Neuronal stem cell (in vitro differentiated cells): ENCODE data around the gene WHAMM.

ENCODE experiments used
- DNase-seq: peaks from one replicate; pipeline ENCODE4 v3.0.0-alpha.2; 2013; ENCODE audit warnings: low spot score
- H2AFZ ChIP-seq: one replicate; pipeline ENCODE4 v1.6.1; 2013; ENCODE audit warnings: mild to moderate bottlenecking, low read length, inconsistent platforms
- H2AK5ac ChIP-seq: 2 replicates; pipeline ENCODE4 v1.6.1; 2013; ENCODE audit warnings: low read depth, mild to moderate bottlenecking, inconsistent platforms, low read length, moderate library complexity, mixed read lengths
- H2BK120ac ChIP-seq: 2 replicates; pipeline ENCODE4 v1.6.1; 2013; ENCODE audit warnings: low read depth, mild to moderate bottlenecking, inconsistent platforms, low read length, moderate library complexity, mixed read lengths
- H2BK12ac ChIP-seq: one replicate; pipeline ENCODE4 v1.6.1; 2013; ENCODE audit warnings: low read length, inconsistent platforms
- H2BK15ac ChIP-seq: 2 replicates; pipeline ENCODE4 v1.6.1; 2013; ENCODE audit warnings: mild to moderate bottlenecking, low read length, inconsistent platforms, mixed read lengths
- H2BK5ac ChIP-seq: one replicate; pipeline ENCODE4 v1.6.1; 2013; ENCODE audit warnings: inconsistent platforms, mild to moderate bottlenecking, low read length, moderate library complexity
- H3K14ac ChIP-seq: one replicate; pipeline ENCODE4 v1.6.1; 2013; ENCODE audit warnings: low read length, inconsistent platforms
- H3K18ac ChIP-seq: 2 replicates; pipeline ENCODE4 v1.6.1; 2013; ENCODE audit warnings: low read length, inconsistent platforms
- H3K23ac ChIP-seq: 2 replicates; pipeline ENCODE4 v1.6.1; 2013; ENCODE audit warnings: low read depth, mild to moderate bottlenecking, mixed read lengths, low read length, inconsistent platforms; ENCODE audit not compliant: poor library complexity
- H3K27ac ChIP-seq: replicated peaks from 3 replicates; pipeline ENCODE4 v1.5.1; 2013; ENCODE audit warnings: low read length, inconsistent platforms
- H3K27me3 ChIP-seq, 3 experiments: 2 replicates each; pipeline ENCODE4 v1.6.1; 2013; ENCODE audit warnings: low read length in 3 of 3, mild to moderate bottlenecking in 2 of 3, inconsistent platforms in 1 of 3, low read depth in 1 of 3, mixed read lengths in 1 of 3, moderate library complexity in 1 of 3; ENCODE audit not compliant: control insufficient read depth in 3 of 3, insufficient read depth in 3 of 3
- H3K36me3 ChIP-seq, 2 donors: replicated peaks in 1 of 2; 2 replicates each; pipeline ENCODE4 v1.6.1; 2013; ENCODE audit warnings: low read length in 2 of 2; ENCODE audit not compliant: control insufficient read depth in 2 of 2, insufficient read depth in 2 of 2
- H3K4ac ChIP-seq: 2 replicates; pipeline ENCODE4 v1.6.1; 2013; ENCODE audit warnings: inconsistent platforms, mild to moderate bottlenecking, low read length, moderate library complexity
- H3K4me1 ChIP-seq, 2 donors: 1 replicate in 1 of 2; 2 replicates in 1 of 2; pipeline ENCODE4 v1.6.1; 2013; ENCODE audit warnings: low read length in 2 of 2, low read depth in 1 of 2; ENCODE audit not compliant: control insufficient read depth in 2 of 2, insufficient read depth in 1 of 2
- H3K4me2 ChIP-seq: one replicate; pipeline ENCODE4 v1.6.1; 2013; ENCODE audit warnings: mild to moderate bottlenecking, low read length, inconsistent platforms; ENCODE audit not compliant: insufficient read depth, poor library complexity, severe bottlenecking
- H3K4me3 ChIP-seq, 2 donors: 2 replicates each; pipeline ENCODE4 v1.5.1; 2013; ENCODE audit warnings: low read length in 2 of 2, mild to moderate bottlenecking in 2 of 2, inconsistent platforms in 1 of 2, moderate library complexity in 1 of 2
- H3K79me1 ChIP-seq: one replicate; pipeline ENCODE4 v1.6.1; 2013; ENCODE audit warnings: low read depth, mild to moderate bottlenecking, inconsistent platforms, low read length, moderate library complexity
- H3K9ac ChIP-seq: one replicate; pipeline ENCODE4 v1.6.1; 2013; ENCODE audit warnings: mild to moderate bottlenecking, low read depth, low read length, inconsistent platforms; ENCODE audit not compliant: poor library complexity
- H3K9me3 ChIP-seq, 2 donors: replicated peaks in 1 of 2; 2 replicates each; pipeline versions ENCODE3 to v1.6.1; 2013; ENCODE audit warnings: low read length in 2 of 2, mild to moderate bottlenecking in 2 of 2, inconsistent platforms in 1 of 2, low read depth in 1 of 2, mixed read lengths in 1 of 2, moderate library complexity in 1 of 2; ENCODE audit not compliant: control insufficient read depth in 2 of 2, insufficient read depth in 1 of 2
- H4K8ac ChIP-seq: one replicate; pipeline ENCODE4 v1.6.1; 2013; ENCODE audit warnings: low read depth, mild to moderate bottlenecking, inconsistent platforms, low read length, moderate library complexity
- H4K91ac ChIP-seq: one replicate; pipeline ENCODE4 v1.6.1; 2013; ENCODE audit warnings: low read length, low read depth, mild to moderate bottlenecking, inconsistent platforms; ENCODE audit not compliant: poor library complexity
- WGBS, 2 donors: extraction: QIAGEN DNeasy Blood & Tissue Kit; methylation state at CpG; one replicate each; pipeline ENCODE4 v1.1.7; 2013; ENCODE audit warnings: missing lambda C conversion rate in 2 of 2, mixed read lengths in 1 of 2; ENCODE audit not compliant: insufficient read length in 2 of 2, insufficient replicate concordance in 1 of 2; ENCODE audit errors: extremely low coverage in 2 of 2; 5-methylcytosine and 5-hydroxymethylcytosine counted together

WHAMM gene

GRCh38 chr15:82881747-82882146 is 72.3 kb downstream of the WHAMM start:
- Histone ChIP-seq H3K9me3 (no peaks in the 10 kb centered on the region), H2BK12ac (no peak overlapping the region), H2BK5ac (no peak overlapping the region), H3K4me1 (no peaks in the 10 kb centered on the region), H4K8ac (no peak overlapping the region), H3K14ac (no peak overlapping the region), H3K36me3 (no peaks in the 10 kb centered on the region), H3K27me3 (no peaks in the 10 kb centered on the region), H2BK15ac (no peak overlapping the region), H3K27ac (no peak overlapping the region), H4K91ac (no peak overlapping the region), H3K4ac (no peak overlapping the region), H3K4me3 (no peak overlapping the region), H3K9ac (no peak overlapping the region), H2BK120ac (no peak overlapping the region), H2AFZ (no peak overlapping the region), H3K79me1 (no peaks in the 10 kb centered on the region), H3K23ac (no peak overlapping the region), H3K18ac (no peak overlapping the region), H3K4me2 (no peak overlapping the region), H2AK5ac (no peak overlapping the region)
- no CpG with 5 or more reads among the region's 2 CpGs for WGBS, 2 donors
- DNase-seq, result no peak

GRCh38 chr15:82882273-82882928 is 73.0 kb downstream of the WHAMM start:
- no peak overlapping the region for H3K4me3 ChIP-seq
- no peak overlapping the region for H2BK12ac ChIP-seq
- H2BK15ac ChIP-seq, result no peak overlapping the region
- H3K27me3 ChIP-seq, result no peaks in the 10 kb centered on the region
- H3K4ac ChIP-seq, result no peak overlapping the region
- no peak overlapping the region for H2BK120ac ChIP-seq
- no peak overlapping the region for H2AFZ ChIP-seq
- H3K27ac ChIP-seq, result no peak overlapping the region
- no peak overlapping the region for H2AK5ac ChIP-seq
- no peak overlapping the region for H3K4me2 ChIP-seq
- no peak overlapping the region for H4K91ac ChIP-seq
- WGBS, 2 donors, result no CpG with 5 or more reads among the region's 5 CpGs
- H2BK5ac ChIP-seq, result no peak overlapping the region
- H3K18ac ChIP-seq, result no peak overlapping the region
- no peaks in the 10 kb centered on the region for H3K36me3 ChIP-seq
- no peak overlapping the region for H3K14ac ChIP-seq
- no peaks in the 10 kb centered on the region for H3K9me3 ChIP-seq
- H3K79me1 ChIP-seq, result no peaks in the 10 kb centered on the region
- no peak overlapping the region for H4K8ac ChIP-seq
- no peak overlapping the region for H3K9ac ChIP-seq
- no peak for DNase-seq
- H3K4me1 ChIP-seq, result no peaks in the 10 kb centered on the region
- H3K23ac ChIP-seq, result no peak overlapping the region
